GM12878 (cell line): Measurements from ENCODE around the gene AKAP8. TPM values are rescaled to one million over a fixed set of nuclear protein-coding genes. Genes with fewer than 3 reads are reported as not detected.
A peak's percentile ranks its signal among the peaks of the same experiment; 100 is the strongest.

Experiments
- ATAC-seq: fragments of 200-7000 bp; cut with Tn5 transposase; 3 replicates; pipeline ENCODE4 v1.9.1; 2020; ENCODE audit warnings: mild to moderate bottlenecking, moderate library complexity
- BruUV-seq: library from RNA; stranded (reverse); fragments of 400-500 nt; replicated peaks from 2 replicates; lab custom pipeline; 2021; lab: Mats Ljungman, UMichigan
- CTCF ChIA-PET: fragments of 300-600 bp; sonication (Branson Sonifier 250); formaldehyde crosslinking; extraction: SDS; loops from one replicate; lab custom pipeline; 2021; ENCODE audit warnings: inconsistent platforms; lab: Yijun Ruan, JAX
- POLR2A ChIA-PET: fragments of 350-600 bp; formaldehyde crosslinking; extraction: SDS; loops from one replicate; lab custom pipeline; 2021; ENCODE audit warnings: inconsistent platforms; lab: Charles Lee
- RAD21 ChIA-PET: fragments of 300-600 bp; sonication (Branson Sonifier 250); formaldehyde crosslinking; loops from one replicate; lab custom pipeline; 2023; ENCODE audit warnings: antibody characterized with exemption; ENCODE audit not compliant: unreplicated experiment; lab: Charles Lee
- SMC1A ChIA-PET: fragments of 300-600 bp; sonication (Branson Sonifier 250); formaldehyde crosslinking; loops from one replicate; lab custom pipeline; 2023; ENCODE audit not compliant: unreplicated experiment, uncharacterized antibody; lab: Charles Lee
- DNase-seq: peaks from one replicate; pipeline ENCODE4 v3.0.0-alpha.2; 2011; ENCODE audit warnings: low read depth, low spot score
- FAIRE-seq: peaks from 3 replicates; lab custom pipeline; 2011; peaks lifted over from hg19 to GRCh38; lab: Jason Lieb, UNC
- H2AFZ ChIP-seq: 2 replicates; pipeline ENCODE4 v1.6.0; 2011; ENCODE audit warnings: low read depth, low read length, control low read depth; ENCODE audit not compliant: control insufficient read depth
- H3K27ac ChIP-seq: 2 replicates; pipeline ENCODE4 v1.5.1; 2011; ENCODE audit warnings: control low read depth; ENCODE audit not compliant: control insufficient read depth, insufficient read depth
- H3K27me3 ChIP-seq, 2 experiments: replicated peaks in 1 of 2; 2 replicates each; pipeline versions ENCODE4 v1.6.0 to v1.6.1; 2011; ENCODE audit warnings: low read length in 1 of 2; ENCODE audit not compliant: control insufficient read depth in 2 of 2, insufficient read depth in 2 of 2
- H3K36me3 ChIP-seq, 2 experiments: 2 replicates each; pipeline ENCODE4 v1.5.1; 2011; ENCODE audit warnings: low read length in 1 of 2; ENCODE audit not compliant: control insufficient read depth in 2 of 2, insufficient read depth in 2 of 2
- H3K4me1 ChIP-seq: 2 replicates; pipeline ENCODE4 v1.6.1; 2011; ENCODE audit warnings: mild to moderate bottlenecking, low read length, moderate library complexity, mixed read lengths; ENCODE audit not compliant: control insufficient read depth, insufficient read depth
- H3K4me2 ChIP-seq: 2 replicates; pipeline ENCODE4 v1.6.0; 2011; ENCODE audit warnings: control low read depth; ENCODE audit not compliant: control insufficient read depth, insufficient read depth
- H3K4me3 ChIP-seq: fragments of 200-600 bp; sonication (generic); 2 replicates; pipeline ENCODE4 v1.5.1; 2016
- H3K79me2 ChIP-seq: 2 replicates; pipeline ENCODE4 v1.6.0; 2011; ENCODE audit warnings: low read length; ENCODE audit not compliant: control insufficient read depth, insufficient read depth
- H3K9ac ChIP-seq: 2 replicates; pipeline ENCODE4 v1.8.0; 2011; ENCODE audit warnings: low read length, control low read depth, mixed read lengths; ENCODE audit not compliant: control insufficient read depth, insufficient read depth
- H3K9me3 ChIP-seq: replicated peaks from 3 replicates; pipeline ENCODE4 v1.5.1; 2011; ENCODE audit warnings: mild to moderate bottlenecking, low read length; ENCODE audit not compliant: control insufficient read depth, insufficient read depth
- H4K20me1 ChIP-seq: 2 replicates; pipeline ENCODE4 v1.6.0; 2011; ENCODE audit not compliant: control insufficient read depth, insufficient read depth
- WGBS: methylation state at CpG from one replicate; pipeline ENCODE4 v1.1.6; 2016; ENCODE audit warnings: low lambda C conversion rate; ENCODE audit not compliant: insufficient replicate concordance, insufficient coverage; ENCODE audit errors: missing lambda C conversion rate; 5-methylcytosine and 5-hydroxymethylcytosine counted together
- in situ Hi-C: fragments of 300-500 bp; cut with MboI; formaldehyde crosslinking; loops from 9 replicates; pipeline ENCODE4 v1.14.3; 2018; ENCODE audit warnings: mixed read lengths
- intact Hi-C: fragments of 100-400 bp; cut with micrococcal nuclease; formaldehyde crosslinking; loops from one replicate; pipeline ENCODE4 v1.14.2; 2022; ENCODE audit not compliant: unreplicated experiment
- polyA plus RNA-seq, 11 experiments: library from polyadenylated mRNA; depleted of rRNA in 4 of 11; unstranded in 6 of 11; stranded (reverse) in 5 of 11; fragments of >200 nt; fragmentation: Nextera tagmentation in 4 of 11; fragmentation: Illumina TruSeq in 1 of 11; extraction: Ambion mirVana in 4 of 11; extraction: Trizol in 1 of 11; gene quantifications; 1 replicate in 1 of 11; 2 replicates in 10 of 11; pipeline versions ENCODE4 v1.2.1 to v1.2.3, GENCODE V29; 2011 to 2016; ENCODE audit warnings: inconsistent platforms in 2 of 11, missing spikeins in 2 of 11, low read depth in 1 of 11
- total RNA-seq, 4 experiments: library from RNA; depleted of rRNA in 3 of 4; stranded (reverse); fragments of >200 nt in 3 of 4; fragmentation: Illumina TruSeq in 1 of 4; extraction: Trizol in 1 of 4; gene quantifications; 2 replicates each; pipeline versions ENCODE4 v1.2.1 to v1.2.3, GENCODE V29; 2013 to 2021
- TF ChIP-seq, protein P1 (sequence below): fragments of 450-650 bp; formaldehyde crosslinking; IDR thresholded peaks from 2 replicates; pipeline ENCODE4 v1.4.0; 2022; ENCODE audit warnings: mild to moderate bottlenecking, moderate library complexity

AKAP8 gene
- total and polyA plus RNA-seq, 10 of the 15 experiments (the other 5 are each of a cell fraction or from before 2014, with no cell fraction given) = 5.3 to 57.7 (median 20.6) TPM

DNA sequence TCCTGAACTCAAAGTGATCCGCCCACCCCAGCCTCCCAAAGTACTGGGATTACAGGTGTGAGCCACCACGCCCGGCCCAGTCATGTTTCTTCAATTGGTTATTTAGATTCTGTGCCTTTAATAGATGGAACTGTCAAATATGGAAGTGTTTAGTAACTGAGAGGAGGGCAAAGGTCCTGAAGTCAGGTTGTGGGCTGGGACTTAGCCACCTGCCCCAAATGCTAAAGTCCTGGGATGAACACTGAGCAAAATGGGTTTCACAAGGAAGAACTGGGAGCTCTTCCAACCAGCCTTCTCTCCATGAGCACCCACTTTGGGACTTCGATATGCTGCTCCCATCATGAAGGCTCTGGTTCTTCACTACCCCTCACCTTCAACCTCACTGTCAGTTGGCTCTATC, 21.7 kb downstream of the AKAP8 start:
- Histone ChIP-seq H3K4me1 (peaks cover 9% of the 10 kb centered on the region), H2AFZ (no peak overlapping the region), H3K27me3 (no peaks in the 10 kb centered on the region), H3K9me3 (no peaks in the 10 kb centered on the region), H3K27ac (no peak overlapping the region), H3K79me2 (no peaks in the 10 kb centered on the region), H3K9ac (no peak overlapping the region), H3K4me2 (no peak overlapping the region), H4K20me1 (0 out of 2 replicates have a peak, but pooled peaks cover 4% of the 10 kb centered on the region), H3K4me3 (no peak overlapping the region), H3K36me3 (peaks cover 28 to 37% of the 10 kb centered on the region in 2 experiments)
- DNase-seq (no peak), FAIRE-seq (peak; percentile 7), ATAC-seq (no peak)
- ChIA-PET RAD21 (no interaction called here), POLR2A (interaction anchor here (0.6 kb wide), 1 partner anchor 18 kb away, joined by 3 read pairs; no protein-coding TSS in a partner anchor), CTCF (interaction anchor here (0.7 to 0.9 kb wide), 2 partner anchors 14 to 24 kb away, joined by 3 to 4 read pairs; no protein-coding TSS in a partner anchor), SMC1A (interaction anchor here (0.9 to 2.0 kb wide), 3 partner anchors 22 to 66 kb away, joined by 3 to 5 read pairs (median 3); partner anchors contain the start of genes AKAP8 and AKAP8L)
- BruUV-seq = TSS peak; percentile 50
- TF ChIP-seq, protein P1, sequence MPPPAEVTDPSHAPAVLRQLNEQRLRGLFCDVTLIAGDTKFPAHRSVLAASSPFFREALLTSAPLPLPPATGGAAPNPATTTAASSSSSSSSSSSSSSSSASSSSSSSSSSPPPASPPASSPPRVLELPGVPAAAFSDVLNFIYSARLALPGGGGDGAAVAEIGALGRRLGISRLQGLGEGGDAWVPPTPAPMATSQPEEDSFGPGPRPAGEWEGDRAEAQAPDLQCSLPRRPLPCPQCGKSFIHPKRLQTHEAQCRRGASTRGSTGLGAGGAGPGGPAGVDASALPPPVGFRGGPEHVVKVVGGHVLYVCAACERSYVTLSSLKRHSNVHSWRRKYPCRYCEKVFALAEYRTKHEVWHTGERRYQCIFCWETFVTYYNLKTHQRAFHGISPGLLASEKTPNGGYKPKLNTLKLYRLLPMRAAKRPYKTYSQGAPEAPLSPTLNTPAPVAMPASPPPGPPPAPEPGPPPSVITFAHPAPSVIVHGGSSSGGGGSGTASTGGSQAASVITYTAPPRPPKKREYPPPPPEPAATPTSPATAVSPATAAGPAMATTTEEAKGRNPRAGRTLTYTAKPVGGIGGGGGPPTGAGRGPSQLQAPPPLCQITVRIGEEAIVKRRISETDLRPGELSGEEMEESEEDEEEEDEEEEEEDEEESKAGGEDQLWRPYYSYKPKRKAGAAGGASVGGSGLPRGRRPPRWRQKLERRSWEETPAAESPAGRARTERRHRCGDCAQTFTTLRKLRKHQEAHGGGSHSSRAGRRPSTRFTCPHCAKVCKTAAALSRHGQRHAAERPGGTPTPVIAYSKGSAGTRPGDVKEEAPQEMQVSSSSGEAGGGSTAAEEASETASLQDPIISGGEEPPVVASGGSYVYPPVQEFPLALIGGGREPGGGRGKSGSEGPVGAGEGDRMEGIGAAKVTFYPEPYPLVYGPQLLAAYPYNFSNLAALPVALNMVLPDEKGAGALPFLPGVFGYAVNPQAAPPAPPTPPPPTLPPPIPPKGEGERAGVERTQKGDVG (CRISPR knock-in tag) = no peak
- 100% methylated on average over 4 of the region's 4 CpGs for WGBS
- intact Hi-C loops = no loop called here
- in situ Hi-C loops = no loop called here
